Tibial nerve (tissue), 4 donors: Measurements from ENCODE around the gene SCLT1.

Experiments
- EP300 ChIP-seq, 2 donors: sonication (generic); formaldehyde crosslinking; IDR thresholded peaks; one replicate each; pipeline ENCODE4 v1.6.1; 2017; ENCODE audit warnings: antibody characterized with exemption in 2 of 2, mild to moderate bottlenecking in 1 of 2
- POLR2A ChIP-seq, 2 donors: fragments of 450-650 bp; IDR thresholded peaks; one replicate each; pipeline ENCODE4 v1.6.1; 2017; ENCODE audit warnings: antibody characterized with exemption in 2 of 2, mild to moderate bottlenecking in 2 of 2, moderate library complexity in 2 of 2
- TF ChIP-seq, protein P1 (sequence below), 5 experiments: fragments of 200-600 bp in 3 of 5; fragments of 450-650 bp in 2 of 5; sonication (generic) in 3 of 5; IDR thresholded peaks; one replicate each; pipeline ENCODE4 v1.5.1; 2016 to 2019; ENCODE audit warnings: antibody characterized with exemption in 5 of 5, mild to moderate bottlenecking in 3 of 5, moderate library complexity in 2 of 5

DNA sequence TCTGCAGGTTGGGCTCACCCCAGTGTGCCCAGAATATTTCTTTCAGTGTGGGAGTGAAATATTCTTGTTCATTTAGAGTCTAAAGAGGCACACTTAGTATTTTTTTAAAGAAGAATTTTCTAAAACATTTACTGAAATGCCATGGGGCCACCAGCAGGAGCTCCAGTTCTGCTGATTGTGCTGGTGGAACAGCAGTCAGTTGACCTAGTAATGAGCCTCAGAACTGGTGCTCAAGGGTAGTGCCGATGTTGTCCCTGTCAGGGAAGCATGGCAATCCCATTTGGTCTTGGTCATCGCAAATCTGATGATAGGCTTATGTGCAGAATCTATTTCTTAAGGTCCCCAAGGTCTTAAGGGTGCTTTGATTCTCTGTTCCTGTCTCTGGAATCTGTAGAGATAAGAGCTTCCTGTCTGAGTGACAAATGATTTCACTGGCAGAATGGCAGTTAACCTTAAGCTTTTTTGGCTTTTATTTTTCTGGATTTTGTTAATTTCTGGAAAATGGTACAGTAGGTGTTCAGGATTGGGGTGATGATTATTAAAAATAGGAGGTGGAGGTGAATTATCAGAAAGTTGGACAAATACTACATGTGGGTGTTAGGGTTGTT, 252.5 kb downstream of the SCLT1 start:
- TF ChIP-seq, protein P1, sequence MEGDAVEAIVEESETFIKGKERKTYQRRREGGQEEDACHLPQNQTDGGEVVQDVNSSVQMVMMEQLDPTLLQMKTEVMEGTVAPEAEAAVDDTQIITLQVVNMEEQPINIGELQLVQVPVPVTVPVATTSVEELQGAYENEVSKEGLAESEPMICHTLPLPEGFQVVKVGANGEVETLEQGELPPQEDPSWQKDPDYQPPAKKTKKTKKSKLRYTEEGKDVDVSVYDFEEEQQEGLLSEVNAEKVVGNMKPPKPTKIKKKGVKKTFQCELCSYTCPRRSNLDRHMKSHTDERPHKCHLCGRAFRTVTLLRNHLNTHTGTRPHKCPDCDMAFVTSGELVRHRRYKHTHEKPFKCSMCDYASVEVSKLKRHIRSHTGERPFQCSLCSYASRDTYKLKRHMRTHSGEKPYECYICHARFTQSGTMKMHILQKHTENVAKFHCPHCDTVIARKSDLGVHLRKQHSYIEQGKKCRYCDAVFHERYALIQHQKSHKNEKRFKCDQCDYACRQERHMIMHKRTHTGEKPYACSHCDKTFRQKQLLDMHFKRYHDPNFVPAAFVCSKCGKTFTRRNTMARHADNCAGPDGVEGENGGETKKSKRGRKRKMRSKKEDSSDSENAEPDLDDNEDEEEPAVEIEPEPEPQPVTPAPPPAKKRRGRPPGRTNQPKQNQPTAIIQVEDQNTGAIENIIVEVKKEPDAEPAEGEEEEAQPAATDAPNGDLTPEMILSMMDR (IDR thresholded peaks at IDR 0.05), result no peak
- TF ChIP-seq EP300 (IDR thresholded peaks at IDR 0.05) (no peak), POLR2A (IDR thresholded peaks at IDR 0.05) (no peak)
